ENCODE data around the gene PLEKHG4B. TPM values are rescaled to one million over a fixed set of nuclear protein-coding genes. Genes with fewer than 3 reads are reported as not detected.

The PLEKHG4B gene
- total and polyA plus RNA-seq, 2 of the 4 experiments (the other 2 are of a cell fraction), result 1.1 TPM

- no peak overlapping the region for H4K8ac ChIP-seq (ENCODE audit: low read depth in 2 of 2, low read length in 2 of 2)
- POLR2A ChIA-PET (ENCODE audit: unreplicated experiment), result no interaction called here
- H3K4me3 ChIP-seq (ENCODE audit: insufficient read depth, low read depth, low read length), result no peak overlapping the region
- no peak overlapping the region for H3K4ac ChIP-seq (ENCODE audit: low read depth, low read length)
- H4K20me1 ChIP-seq (ENCODE audit: insufficient read depth, low read length), result no peaks in the 10 kb centered on the region
- peaks cover 12% of the 10 kb centered on the region for H3K9me3 ChIP-seq (ENCODE audit: control insufficient read depth, insufficient read depth, low read length)
- no peak overlapping the region for H2AK9ac ChIP-seq (replicated peaks; ENCODE audit: low read depth, low read length, poor library complexity)
- no peak overlapping the region for H2BK15ac ChIP-seq (ENCODE audit: low read depth, low read length)
- no peak overlapping the region for H3K4me2 ChIP-seq (ENCODE audit: low read depth, low read length)
- no peak overlapping the region for H2AFZ ChIP-seq (replicated peaks; ENCODE audit: low read length, poor library complexity)
- H3K27ac ChIP-seq (ENCODE audit: insufficient read depth, low read length), result no peak overlapping the region
- no peak for TF ChIP-seq BHLHE40 (IDR thresholded peaks at IDR 0.05; ENCODE audit: low read depth, low read length)
- no peak for TF ChIP-seq MAZ (IDR thresholded peaks at IDR 0.05; ENCODE audit: borderline replicate concordance, low read depth, low read length)
- TF ChIP-seq SMC3 (IDR thresholded peaks at IDR 0.05; ENCODE audit: low read depth, low read length), result no peak
- TF ChIP-seq NFE2L2 (IDR thresholded peaks at IDR 0.05; ENCODE audit: low read depth, low read length), result no peak
- TF ChIP-seq, protein P1, sequence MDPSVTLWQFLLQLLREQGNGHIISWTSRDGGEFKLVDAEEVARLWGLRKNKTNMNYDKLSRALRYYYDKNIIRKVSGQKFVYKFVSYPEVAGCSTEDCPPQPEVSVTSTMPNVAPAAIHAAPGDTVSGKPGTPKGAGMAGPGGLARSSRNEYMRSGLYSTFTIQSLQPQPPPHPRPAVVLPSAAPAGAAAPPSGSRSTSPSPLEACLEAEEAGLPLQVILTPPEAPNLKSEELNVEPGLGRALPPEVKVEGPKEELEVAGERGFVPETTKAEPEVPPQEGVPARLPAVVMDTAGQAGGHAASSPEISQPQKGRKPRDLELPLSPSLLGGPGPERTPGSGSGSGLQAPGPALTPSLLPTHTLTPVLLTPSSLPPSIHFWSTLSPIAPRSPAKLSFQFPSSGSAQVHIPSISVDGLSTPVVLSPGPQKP (IDR thresholded peaks at IDR 0.05; ENCODE audit: borderline replicate concordance, low read depth, low read length), result no peak
- TF ChIP-seq CEBPB (IDR thresholded peaks at IDR 0.05; ENCODE audit: low read depth, low read length), result no peak
- no peak for TF ChIP-seq POLR2A (IDR thresholded peaks at IDR 0.05; ENCODE audit: low read depth, low read length)
- TF ChIP-seq MXI1 (IDR thresholded peaks at IDR 0.05; ENCODE audit: borderline replicate concordance, low read depth, low read length), result no peak
- H3K9me1 ChIP-seq (ENCODE audit: insufficient read depth, low read length), result peaks cover 9% of the 10 kb centered on the region
- H3K23ac ChIP-seq (ENCODE audit: low read depth, low read length), result no peak overlapping the region
- no peak overlapping the region for H2AK5ac ChIP-seq (ENCODE audit: low read depth, low read length)
- ATAC-seq (ENCODE audit: low read depth), result no peak
- no peak for DNase-seq
- intact Hi-C loops (cut with micrococcal nuclease), result no loop called here
- 72% methylated on average over 2 of the region's 8 CpGs; no CpG with 5 or more reads in 1 of the 2 experiments for WGBS, 2 experiments (ENCODE audit: extremely low coverage in 2 of 2, insufficient read length in 1 of 2)
- H2BK20ac ChIP-seq (ENCODE audit: low read depth, low read length), result no peak overlapping the region
- H3K18ac ChIP-seq (ENCODE audit: low read depth, low read length), result no peak overlapping the region
- no peak overlapping the region for H2BK120ac ChIP-seq (ENCODE audit: low read depth, low read length)
- H3K79me1 ChIP-seq (ENCODE audit: low read depth in 1 of 2, low read length in 2 of 2), result no peaks in the 10 kb centered on the region
- H4K5ac ChIP-seq (ENCODE audit: low read depth, low read length), result no peak overlapping the region
- no peak overlapping the region for H3K9ac ChIP-seq (ENCODE audit: low read depth, low read length)
- H3K36me3 ChIP-seq (ENCODE audit: control insufficient read depth, insufficient read depth, low read length), result no peaks in the 10 kb centered on the region
- no peak overlapping the region for H3K14ac ChIP-seq (replicated peaks; ENCODE audit: low read depth, low read length)
- dilution Hi-C loops (cut with HindIII; ENCODE audit: low sequenced_read_pairs, unreplicated experiment), result no loop called here
- no TSS peak for BruUV-seq (replicated peaks)
- peaks cover 20% of the 10 kb centered on the region for H3K27me3 ChIP-seq (ENCODE audit: control insufficient read depth, insufficient read depth, low read length)
- H3K4me1 ChIP-seq (ENCODE audit: control insufficient read depth, insufficient read depth, low read length), result no peaks in the 10 kb centered on the region
- no peak overlapping the region for H2BK5ac ChIP-seq (ENCODE audit: low read depth, low read length, poor library complexity, severe bottlenecking)
- CTCF ChIA-PET, result no interaction called here
- in situ Hi-C loops (cut with MboI; ENCODE audit: low sequenced_read_pairs), result no loop called here
- H4K91ac ChIP-seq (ENCODE audit: insufficient read depth, low read depth, low read length), result no peak overlapping the region
- no peak overlapping the region for H3K56ac ChIP-seq (ENCODE audit: extremely low read depth, insufficient read depth, low read length)
Measured at GRCh38 chr5:144941-145340, 53.0 kb downstream of the PLEKHG4B start.

All from IMR-90 (cell line).